Stimulated activated naive B cell treated with anti-CD40 and anti-IgM and Interleukin-4, amounts not matched to agents 10 μg/mL and 1 μg/mL and 100 μg/mL, for 72 hours (primary cell): ENCODE data around the gene FOXO6.

ENCODE experiments used
- ATAC-seq, 2 donors: fragments of 150-1000 bp; cut with Tn5 transposase; replicated peaks; 2 replicates each; pipeline ENCODE4 v1.10.0; 2021; ENCODE audit warnings: moderate library complexity in 1 of 2
- DNase-seq: peaks from one replicate; pipeline ENCODE4 v3.0.0; 2021
- H3K27ac Mint-ChIP-seq: one replicate; pipeline ENCODE4 v1.8.0; 2022; ENCODE audit warnings: mild to moderate bottlenecking, mixed read lengths
- H3K27me3 Mint-ChIP-seq, 2 donors: one replicate each; pipeline ENCODE4 v1.8.0; 2022; ENCODE audit warnings: mixed read lengths in 2 of 2
- H3K36me3 Mint-ChIP-seq, 2 donors: one replicate each; pipeline ENCODE4 v1.8.0; 2022; ENCODE audit warnings: mixed read lengths in 2 of 2, mild to moderate bottlenecking in 1 of 2
- H3K4me1 Mint-ChIP-seq, 2 donors: one replicate each; pipeline ENCODE4 v1.8.0; 2022; ENCODE audit warnings: mixed read lengths in 2 of 2, mild to moderate bottlenecking in 1 of 2
- H3K4me3 Mint-ChIP-seq, 2 donors: one replicate each; pipeline ENCODE4 v1.8.0; 2022; ENCODE audit warnings: mild to moderate bottlenecking in 2 of 2, mixed read lengths in 2 of 2, moderate library complexity in 1 of 2
- H3K9me3 Mint-ChIP-seq, 2 donors: one replicate each; pipeline ENCODE4 v1.8.0; 2022; ENCODE audit warnings: mixed read lengths in 2 of 2, mild to moderate bottlenecking in 1 of 2

Gene FOXO6

GRCh38 chr1:41426201-41426890 lies 65.1 kb downstream of the FOXO6 start:
- no peak overlapping the region for H3K27ac Mint-ChIP-seq
- H3K27me3 Mint-ChIP-seq, result peaks cover 8 to 24% of the 10 kb centered on the region in 2 donors
- no peaks in the 10 kb centered on the region for H3K4me1 Mint-ChIP-seq
- no peak for ATAC-seq
- H3K36me3 Mint-ChIP-seq, result no peaks in the 10 kb centered on the region
- no peaks in the 10 kb centered on the region for H3K9me3 Mint-ChIP-seq
- no peak for DNase-seq
- H3K4me3 Mint-ChIP-seq, result no peak overlapping the region

GRCh38 chr1:41427122-41427913 lies 66.1 kb downstream of the FOXO6 start:
- Mint-ChIP-seq H3K27me3 (peaks cover 8 to 17% of the 10 kb centered on the region in 2 donors), H3K27ac (no peak overlapping the region), H3K4me1 (no peaks in the 10 kb centered on the region), H3K4me3 (no peak overlapping the region), H3K36me3 (no peaks in the 10 kb centered on the region), H3K9me3 (no peaks in the 10 kb centered on the region)
- no peak for DNase-seq
- no peak for ATAC-seq

DNA sequence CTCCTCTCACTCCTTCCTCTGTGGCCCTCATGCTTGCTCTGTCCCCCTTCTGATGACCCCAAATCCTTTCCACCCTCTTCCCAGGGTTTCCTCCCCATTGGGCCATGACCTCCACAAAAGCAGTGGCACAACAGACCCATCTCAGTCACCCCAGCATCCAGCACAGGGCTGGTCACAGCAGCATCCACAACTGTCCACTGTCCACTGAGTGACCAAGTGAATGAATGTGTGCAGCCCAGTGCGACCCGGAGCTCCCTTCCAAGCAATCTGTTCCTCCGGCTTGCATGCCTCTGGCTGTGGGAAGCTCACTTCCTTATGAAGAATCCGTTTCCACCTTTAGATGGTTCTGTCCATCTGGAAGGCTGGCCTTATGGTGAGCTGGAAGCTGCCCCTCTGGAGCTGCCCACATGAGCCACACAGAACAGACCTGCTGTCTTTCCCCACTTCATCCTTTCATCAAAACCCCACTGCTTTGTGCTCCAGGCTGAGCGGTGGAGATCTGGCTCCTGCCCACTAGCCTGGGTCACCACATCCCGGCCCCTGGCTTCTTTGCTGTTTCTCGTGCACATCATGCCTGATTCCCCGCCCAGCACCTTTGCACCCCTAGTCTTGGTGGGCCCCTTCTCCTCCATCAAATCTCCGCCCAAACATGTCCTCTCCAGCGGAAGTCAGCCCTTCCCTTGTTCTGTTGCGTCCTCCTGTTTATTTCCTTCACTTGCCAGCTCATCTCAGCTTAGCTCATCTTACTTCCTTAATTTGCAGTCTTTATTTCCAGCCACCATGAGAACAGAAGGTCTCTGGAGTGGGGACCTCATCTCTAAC lies 66.9 kb downstream of the FOXO6 start:
- ATAC-seq, result no peak
- peaks cover 1 to 6% of the 10 kb centered on the region in 2 donors for H3K4me1 Mint-ChIP-seq
- H3K9me3 Mint-ChIP-seq, result no peaks in the 10 kb centered on the region
- H3K4me3 Mint-ChIP-seq, result no peak overlapping the region
- H3K27me3 Mint-ChIP-seq, result peaks cover 14 to 18% of the 10 kb centered on the region in 2 donors
- no peak for DNase-seq
- H3K27ac Mint-ChIP-seq, result no peak overlapping the region
- H3K36me3 Mint-ChIP-seq, result no peaks in the 10 kb centered on the region

DNA sequence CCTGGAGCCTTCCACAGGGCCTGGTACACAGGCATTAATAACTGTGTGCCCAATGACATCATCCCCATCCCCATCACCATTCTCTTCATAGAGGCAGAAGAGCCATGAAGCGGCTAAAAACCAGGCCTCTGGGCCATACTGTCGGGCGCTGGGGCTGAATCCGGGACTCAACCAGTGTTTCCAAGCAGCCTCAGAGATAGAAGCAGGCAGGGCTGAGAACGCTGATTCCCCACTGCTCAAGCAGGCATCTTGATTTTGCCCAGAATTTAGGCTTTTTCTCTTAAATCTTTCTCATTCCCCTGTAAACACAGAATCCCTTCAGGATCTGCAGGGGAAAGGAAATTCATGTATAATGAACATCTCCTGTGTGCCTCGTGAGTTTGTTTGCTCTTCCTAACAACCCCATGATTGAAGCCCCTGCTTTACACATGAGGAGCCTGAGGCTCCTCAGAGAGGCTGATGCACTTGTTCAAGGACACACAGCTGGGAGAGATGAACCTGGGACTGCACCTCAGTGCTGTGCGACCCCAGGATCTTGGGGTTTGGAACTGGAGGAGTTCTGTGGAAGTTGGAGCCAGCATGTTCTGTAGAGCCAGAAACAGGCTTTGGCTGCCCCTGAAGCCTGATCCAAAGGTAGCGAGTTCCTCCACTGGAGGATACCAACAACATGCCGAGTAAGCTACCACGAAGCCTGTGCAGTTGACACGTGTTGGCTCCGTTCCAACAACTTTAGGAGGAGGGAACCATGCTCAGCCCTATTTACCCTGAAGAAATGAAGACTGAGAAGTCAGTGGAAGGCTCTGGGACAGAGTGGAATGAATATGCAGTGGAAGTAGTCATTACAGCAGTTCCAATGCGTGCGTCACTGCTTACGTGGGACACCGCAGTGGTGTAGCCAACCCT lies 67.8 kb downstream of the FOXO6 start:
- Mint-ChIP-seq H3K27ac (no peak overlapping the region), H3K4me1 (peaks cover 1 to 6% of the 10 kb centered on the region in 2 donors), H3K9me3 (no peaks in the 10 kb centered on the region), H3K4me3 (no peak overlapping the region), H3K36me3 (no peaks in the 10 kb centered on the region), H3K27me3 (peaks cover 21 to 27% of the 10 kb centered on the region in 2 donors)
- DNase-seq (no peak), ATAC-seq (no peak)

DNA sequence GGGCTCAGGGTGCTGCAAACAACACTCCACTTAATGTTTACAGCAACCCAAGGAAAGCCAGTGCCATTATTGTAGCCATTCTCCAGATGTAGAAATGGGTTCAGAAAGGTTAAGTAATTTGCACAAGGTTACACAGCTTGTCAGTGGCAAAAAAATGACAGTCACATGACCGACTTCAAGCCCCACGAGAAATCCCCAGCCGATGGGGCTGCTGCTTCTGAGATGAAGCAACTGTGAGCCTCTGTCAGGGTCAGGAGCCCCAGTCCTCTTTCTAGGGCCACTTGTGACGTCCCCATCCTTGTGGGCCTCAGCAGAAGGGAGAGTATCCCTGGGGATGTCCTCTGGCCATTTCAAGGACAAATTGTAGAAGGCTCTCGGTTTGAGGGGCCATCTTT lies 68.4 kb downstream of the FOXO6 start:
- ATAC-seq (no peak), DNase-seq (no peak)
- H3K4me1 Mint-ChIP-seq, result peaks cover 1 to 6% of the 10 kb centered on the region in 2 donors
- H3K9me3 Mint-ChIP-seq, result no peaks in the 10 kb centered on the region
- H3K36me3 Mint-ChIP-seq, result no peaks in the 10 kb centered on the region
- no peak overlapping the region for H3K27ac Mint-ChIP-seq
- no peak overlapping the region for H3K4me3 Mint-ChIP-seq
- peaks cover 28 to 33% of the 10 kb centered on the region in 2 donors for H3K27me3 Mint-ChIP-seq

DNA sequence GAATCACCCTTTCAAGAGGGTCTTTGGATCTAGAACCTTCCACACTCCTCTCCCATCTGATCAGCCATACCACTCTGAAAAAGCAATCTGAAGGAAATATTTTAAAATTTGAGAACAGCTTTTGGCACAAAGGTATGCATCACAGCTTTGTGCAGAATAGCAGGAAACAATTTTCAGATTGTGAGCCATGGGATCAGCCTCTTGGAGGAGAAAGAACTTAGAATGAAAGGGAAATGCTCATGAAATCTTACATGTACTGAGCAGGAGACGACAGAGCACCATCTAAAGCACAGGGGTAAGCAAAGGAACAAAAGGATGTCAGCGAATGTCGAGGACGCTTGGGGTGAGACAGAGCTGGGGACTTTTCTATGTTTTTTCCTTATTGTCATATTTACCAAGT lies 68.8 kb downstream of the FOXO6 start:
- Mint-ChIP-seq H3K27me3 (peaks cover 32 to 37% of the 10 kb centered on the region in 2 donors), H3K27ac (no peak overlapping the region), H3K36me3 (no peaks in the 10 kb centered on the region), H3K9me3 (no peaks in the 10 kb centered on the region), H3K4me3 (no peak overlapping the region), H3K4me1 (peaks cover 1 to 6% of the 10 kb centered on the region in 2 donors)
- ATAC-seq, result no peak
- DNase-seq, result no peak

- H3K27ac Mint-ChIP-seq, result no peak overlapping the region
- peaks cover 37 to 41% of the 10 kb centered on the region in 2 donors for H3K27me3 Mint-ChIP-seq
- H3K4me3 Mint-ChIP-seq, result no peak overlapping the region
Observed at GRCh38 chr1:41430582-41430981, 69.3 kb downstream of the FOXO6 start.

DNA sequence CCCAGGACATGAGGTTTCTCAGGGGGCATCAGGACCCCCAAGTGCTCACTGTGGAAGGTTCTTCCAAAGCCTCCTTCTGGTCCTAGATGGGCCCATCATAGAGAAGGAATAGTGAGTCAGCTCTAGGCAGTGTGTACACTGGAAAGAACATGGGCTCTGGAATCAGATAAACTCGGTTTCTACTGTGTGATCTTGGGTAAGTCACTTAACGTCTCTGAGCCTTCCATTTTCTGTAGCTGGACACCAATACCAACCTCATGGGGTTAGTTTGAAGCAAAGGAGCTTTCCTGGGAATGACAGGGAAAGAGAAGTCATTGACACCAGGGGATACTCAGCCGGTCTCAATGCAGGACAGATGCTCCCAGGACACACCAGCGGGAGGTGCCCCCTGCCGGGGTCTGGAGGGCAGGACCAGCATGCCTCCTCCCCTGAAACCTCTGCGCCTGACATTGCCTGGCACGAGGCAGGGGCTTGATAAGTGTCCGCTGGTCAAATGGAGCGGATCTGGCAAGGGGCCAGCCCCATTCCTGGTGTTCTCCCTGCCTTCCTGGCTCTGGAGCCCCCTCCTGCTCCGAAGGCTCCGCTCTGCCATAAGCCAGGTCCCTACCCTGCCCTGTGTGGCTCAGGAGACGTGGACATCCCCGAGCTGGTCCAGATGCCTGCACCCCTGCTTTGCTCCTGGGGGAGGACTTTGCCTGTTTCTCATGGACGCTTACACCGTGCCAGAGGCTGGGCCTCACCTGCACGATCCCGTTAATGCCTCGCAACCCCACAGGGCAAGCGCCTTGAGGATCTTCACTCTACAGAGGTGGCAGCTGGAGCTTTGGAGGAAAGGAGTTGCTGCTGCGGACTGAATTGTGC lies 70.5 kb downstream of the FOXO6 start:
- Mint-ChIP-seq H3K36me3 (no peaks in the 10 kb centered on the region), H3K4me3 (no peak overlapping the region), H3K4me1 (peaks cover 1 to 6% of the 10 kb centered on the region in 2 donors), H3K9me3 (no peaks in the 10 kb centered on the region), H3K27ac (no peak overlapping the region), H3K27me3 (peaks cover 44 to 47% of the 10 kb centered on the region in 2 donors)
- no peak for ATAC-seq
- DNase-seq, result no peak

More at GRCh38 chr1:41430582-41430981, 69.3 kb downstream of the FOXO6 start:
- H3K36me3 Mint-ChIP-seq, result no peaks in the 10 kb centered on the region
- DNase-seq (no peak), ATAC-seq (no peak)
- H3K4me1 Mint-ChIP-seq, result peaks cover 1 to 6% of the 10 kb centered on the region in 2 donors
- no peaks in the 10 kb centered on the region for H3K9me3 Mint-ChIP-seq
